Upper lobe of right lung (tissue), 1 donor: Measurements from ENCODE around the gene B3GNT8. TPM values are rescaled to one million over a fixed set of nuclear protein-coding genes. Genes with fewer than 3 reads are reported as not detected.

Source experiments
- ATAC-seq: fragments of 200-7000 bp; cut with Tn5 transposase; one replicate; pipeline ENCODE4 v1.9.1; 2020; ENCODE audit warnings: mild to moderate bottlenecking, moderate library complexity
- DNase-seq: peaks from one replicate; pipeline ENCODE4 v3.0.0-alpha.2; 2020
- H3K27ac ChIP-seq: fragments of 200-600 bp; one replicate; pipeline ENCODE4 v1.8.0; 2022
- H3K27me3 ChIP-seq: fragments of 200-600 bp; one replicate; pipeline ENCODE4 v1.8.0; 2022; ENCODE audit warnings: mild to moderate bottlenecking
- H3K36me3 ChIP-seq: fragments of 200-600 bp; one replicate; pipeline ENCODE4 v1.8.0; 2022
- H3K4me1 ChIP-seq: fragments of 200-600 bp; one replicate; pipeline ENCODE4 v1.8.0; 2022
- H3K4me3 ChIP-seq: fragments of 200-600 bp; one replicate; pipeline ENCODE4 v1.8.0; 2022; ENCODE audit warnings: mild to moderate bottlenecking
- H3K9me3 ChIP-seq: fragments of 200-600 bp; one replicate; pipeline ENCODE4 v1.8.0; 2022
- intact Hi-C: fragments of 100-400 bp; cut with DNase I; formaldehyde crosslinking; loops from one replicate; pipeline ENCODE4 v1.11.0; 2022
- total RNA-seq: library from RNA; stranded (reverse); fragmentation: NEBNext Ultra II Directional; extraction: Animal tissue kit (Norgen Biotek cat#: 25700); gene quantifications from one replicate; pipeline ENCODE4 v1.2.1, GENCODE V29; 2021
- TF ChIP-seq, protein P1 (sequence below): fragments of 200-600 bp; IDR thresholded peaks from one replicate; pipeline ENCODE4 v1.8.0; 2022; ENCODE audit warnings: antibody characterized with exemption
- donor health status: DM: no; HTN: yes; CAD: no; lungs with severe emphysema.

B3GNT8 gene
- total RNA-seq, 1 donor from 2014 or later, result 31.3 TPM

DNA sequence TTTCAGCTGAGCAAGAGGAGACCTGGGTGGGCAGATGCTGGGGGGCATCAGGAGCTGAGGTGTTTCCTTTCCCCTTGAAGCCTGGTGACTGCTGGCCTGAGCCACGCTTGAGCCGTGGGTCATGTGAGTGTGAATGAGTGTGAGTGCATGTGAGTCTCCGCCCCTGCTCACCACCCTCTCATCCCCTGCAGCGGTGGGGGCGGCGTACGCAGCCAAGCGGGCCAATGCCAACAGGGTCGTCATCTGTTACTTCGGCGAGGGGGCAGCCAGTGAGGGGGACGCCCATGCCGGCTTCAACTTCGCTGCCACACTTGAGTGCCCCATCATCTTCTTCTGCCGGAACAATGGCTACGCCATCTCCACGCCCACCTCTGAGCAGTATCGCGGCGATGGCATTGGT, 5.2 kb downstream of the B3GNT8 start:
- TF ChIP-seq, protein P1, sequence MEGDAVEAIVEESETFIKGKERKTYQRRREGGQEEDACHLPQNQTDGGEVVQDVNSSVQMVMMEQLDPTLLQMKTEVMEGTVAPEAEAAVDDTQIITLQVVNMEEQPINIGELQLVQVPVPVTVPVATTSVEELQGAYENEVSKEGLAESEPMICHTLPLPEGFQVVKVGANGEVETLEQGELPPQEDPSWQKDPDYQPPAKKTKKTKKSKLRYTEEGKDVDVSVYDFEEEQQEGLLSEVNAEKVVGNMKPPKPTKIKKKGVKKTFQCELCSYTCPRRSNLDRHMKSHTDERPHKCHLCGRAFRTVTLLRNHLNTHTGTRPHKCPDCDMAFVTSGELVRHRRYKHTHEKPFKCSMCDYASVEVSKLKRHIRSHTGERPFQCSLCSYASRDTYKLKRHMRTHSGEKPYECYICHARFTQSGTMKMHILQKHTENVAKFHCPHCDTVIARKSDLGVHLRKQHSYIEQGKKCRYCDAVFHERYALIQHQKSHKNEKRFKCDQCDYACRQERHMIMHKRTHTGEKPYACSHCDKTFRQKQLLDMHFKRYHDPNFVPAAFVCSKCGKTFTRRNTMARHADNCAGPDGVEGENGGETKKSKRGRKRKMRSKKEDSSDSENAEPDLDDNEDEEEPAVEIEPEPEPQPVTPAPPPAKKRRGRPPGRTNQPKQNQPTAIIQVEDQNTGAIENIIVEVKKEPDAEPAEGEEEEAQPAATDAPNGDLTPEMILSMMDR, result no peak
- DNase-seq (no peak), ATAC-seq (no peak)
- H3K27ac ChIP-seq, result no peak overlapping the region
- no peak overlapping the region for H3K4me3 ChIP-seq
- H3K36me3 ChIP-seq, result peaks cover 83% of the 10 kb centered on the region
- intact Hi-C loops, result no loop called here
- H3K4me1 ChIP-seq, result peaks cover 39% of the 10 kb centered on the region
- no peaks in the 10 kb centered on the region for H3K27me3 ChIP-seq
- no peaks in the 10 kb centered on the region for H3K9me3 ChIP-seq

DNA sequence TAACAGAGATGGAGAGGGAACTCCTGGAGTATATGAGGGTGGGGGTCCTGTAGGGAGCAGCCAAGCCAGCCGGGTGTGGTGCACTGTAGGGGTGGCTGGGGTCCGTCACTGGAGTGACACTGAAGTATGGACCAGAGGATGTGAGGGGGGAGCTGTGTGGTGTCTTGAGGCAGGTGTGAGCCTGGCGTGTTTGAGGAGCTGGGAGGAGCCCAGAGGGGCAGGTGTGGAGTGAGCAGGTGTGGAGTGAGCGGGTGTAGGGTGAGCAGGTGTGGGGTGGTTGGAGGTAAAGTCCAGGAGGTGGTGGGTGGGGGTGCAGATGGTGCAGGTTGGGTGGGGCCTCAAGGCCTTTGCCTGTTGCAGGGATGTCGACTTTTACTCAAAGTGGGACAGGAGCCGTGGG, 5.9 kb downstream of the B3GNT8 start:
- H3K4me1 ChIP-seq, result peaks cover 35% of the 10 kb centered on the region
- peaks cover 89% of the 10 kb centered on the region for H3K36me3 ChIP-seq
- DNase-seq (no peak), ATAC-seq (no peak)
- no peaks in the 10 kb centered on the region for H3K27me3 ChIP-seq
- no peaks in the 10 kb centered on the region for H3K9me3 ChIP-seq
- no peak overlapping the region for H3K4me3 ChIP-seq
- intact Hi-C loops, result no loop called here
- TF ChIP-seq, protein P1, result no peak
- H3K27ac ChIP-seq, result peak overlapping the region; percentile 73

DNA sequence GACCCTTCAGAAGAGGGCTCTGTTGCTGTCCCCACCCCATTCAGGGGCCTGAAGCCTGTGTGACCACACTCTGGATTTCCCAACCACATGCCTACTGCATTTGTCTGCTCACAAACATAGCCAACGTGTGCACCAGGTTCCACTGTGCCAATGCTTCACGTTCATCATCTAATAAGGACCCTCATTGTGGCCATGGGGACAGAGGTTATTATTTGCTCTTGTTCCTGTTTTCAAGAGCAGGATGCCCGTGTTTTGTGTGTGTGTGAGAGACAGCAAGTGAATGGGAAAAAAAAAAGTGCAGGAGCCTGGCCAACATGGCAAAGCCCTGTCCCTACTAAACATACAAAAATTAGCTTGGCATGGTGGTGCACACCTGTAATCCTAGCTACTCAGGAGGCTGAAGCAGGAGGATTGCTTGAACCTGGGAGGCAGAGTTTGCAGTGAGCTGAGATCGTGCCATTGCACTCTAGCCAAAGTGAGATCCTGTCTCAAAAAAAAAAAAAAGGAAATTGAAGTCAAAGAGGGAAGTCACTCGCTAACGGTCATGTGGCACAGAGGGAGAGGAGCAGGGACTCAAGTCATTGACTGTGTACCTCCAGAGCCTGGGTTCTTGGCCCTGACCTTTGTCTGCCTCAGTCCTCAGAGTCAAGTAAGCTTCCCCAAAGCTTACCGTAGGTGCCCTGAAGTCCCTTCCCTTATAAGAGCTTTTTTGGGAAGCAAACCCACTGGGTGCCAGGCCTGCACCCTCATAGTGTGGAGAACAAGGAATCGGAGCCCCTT, 6.9 kb downstream of the B3GNT8 start:
- no peak overlapping the region for H3K4me3 ChIP-seq
- DNase-seq, result no peak
- H3K27ac ChIP-seq, result peak overlapping the region; percentile 73
- H3K9me3 ChIP-seq, result no peaks in the 10 kb centered on the region
- no peaks in the 10 kb centered on the region for H3K27me3 ChIP-seq
- peaks cover 86% of the 10 kb centered on the region for H3K36me3 ChIP-seq
- intact Hi-C loops, result no loop called here
- TF ChIP-seq, protein P1, result no peak
- peak; percentile 56 for ATAC-seq
- H3K4me1 ChIP-seq, result peaks cover 30% of the 10 kb centered on the region

DNA sequence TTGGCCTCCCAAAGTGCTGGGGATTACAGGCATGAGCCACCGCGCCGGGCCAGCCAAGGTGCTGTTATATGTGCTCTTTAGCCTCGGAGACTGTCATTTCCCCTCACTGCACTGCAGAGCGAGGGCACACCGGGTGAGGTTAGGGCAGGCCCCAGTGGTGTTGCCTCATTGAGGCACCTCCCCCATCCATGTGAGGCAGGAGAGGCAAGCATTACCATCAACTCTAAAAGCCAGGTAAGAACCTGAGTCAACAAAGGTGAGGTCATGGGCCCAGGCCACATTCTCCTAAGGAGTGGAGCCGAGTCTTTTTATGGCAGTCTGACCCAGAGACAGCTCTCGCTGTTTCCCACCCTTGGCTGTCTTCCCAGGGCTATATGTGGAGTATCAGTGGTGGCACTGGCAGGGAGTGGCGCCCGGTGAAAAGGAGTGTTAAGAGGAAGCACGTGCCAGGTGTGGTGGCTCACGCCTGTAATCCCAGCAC, 10.9 kb downstream of the B3GNT8 start:
- Histone ChIP-seq H3K36me3 (peaks cover 76% of the 10 kb centered on the region), H3K27ac (peak overlapping the region; percentile 42)
- ATAC-seq, result peak; percentile 89

DNA sequence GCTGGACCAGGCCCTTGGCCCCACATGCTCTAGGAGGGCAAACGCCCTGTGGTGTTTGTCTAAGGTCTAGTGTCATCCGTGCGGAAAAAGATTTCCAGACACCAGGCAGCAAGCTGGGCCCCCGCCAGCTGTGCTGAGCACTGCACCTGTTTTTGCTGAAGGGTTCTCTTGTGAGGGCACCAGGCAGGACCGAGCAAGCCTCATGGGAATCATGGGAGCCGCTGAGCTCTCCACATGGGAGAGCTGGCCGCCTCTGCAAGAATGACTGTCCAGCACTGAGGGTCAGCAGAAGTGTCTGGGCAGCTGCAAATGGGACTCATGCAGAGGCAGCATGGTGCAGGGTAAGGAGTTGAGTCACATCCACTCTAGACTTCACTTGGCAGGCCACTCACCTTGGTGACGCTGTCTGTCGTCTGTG, 12.0 kb downstream of the B3GNT8 start:
- no peak for DNase-seq

More for the DNA sequence above, 10.9 kb downstream of the B3GNT8 start:
- no peaks in the 10 kb centered on the region for H3K27me3 ChIP-seq
- intact Hi-C loops, result no loop called here
- peak; percentile 89 for DNase-seq
- no peaks in the 10 kb centered on the region for H3K9me3 ChIP-seq
- no peak overlapping the region for H3K4me3 ChIP-seq
- TF ChIP-seq, protein P1, result no peak
- H3K4me1 ChIP-seq, result peaks cover 31% of the 10 kb centered on the region

More for the DNA sequence above, 12.0 kb downstream of the B3GNT8 start:
- TF ChIP-seq, protein P1, result no peak
- H3K4me1 ChIP-seq, result peaks cover 31% of the 10 kb centered on the region
- intact Hi-C loops, result no loop called here
- peak; percentile 5 for ATAC-seq
- H3K4me3 ChIP-seq, result no peak overlapping the region
- H3K36me3 ChIP-seq, result peaks cover 74% of the 10 kb centered on the region
- no peaks in the 10 kb centered on the region for H3K27me3 ChIP-seq
- H3K9me3 ChIP-seq, result no peaks in the 10 kb centered on the region
- H3K27ac ChIP-seq, result peak overlapping the region; percentile 42
